IPS DF 19.7 (cell line): Measurements from ENCODE around the gene PODNL1.
"Not testable (repeated sequence)": the region's sequence is repeated elsewhere in the genome, so short reads cannot be mapped to it uniquely, and the experiment has no call there.

ENCODE experiments used
- DNase-seq: peaks from one replicate; pipeline ENCODE4 v3.0.0-alpha.2; 2013; ENCODE audit warnings: low read depth, low spot score

Gene PODNL1

DNA sequence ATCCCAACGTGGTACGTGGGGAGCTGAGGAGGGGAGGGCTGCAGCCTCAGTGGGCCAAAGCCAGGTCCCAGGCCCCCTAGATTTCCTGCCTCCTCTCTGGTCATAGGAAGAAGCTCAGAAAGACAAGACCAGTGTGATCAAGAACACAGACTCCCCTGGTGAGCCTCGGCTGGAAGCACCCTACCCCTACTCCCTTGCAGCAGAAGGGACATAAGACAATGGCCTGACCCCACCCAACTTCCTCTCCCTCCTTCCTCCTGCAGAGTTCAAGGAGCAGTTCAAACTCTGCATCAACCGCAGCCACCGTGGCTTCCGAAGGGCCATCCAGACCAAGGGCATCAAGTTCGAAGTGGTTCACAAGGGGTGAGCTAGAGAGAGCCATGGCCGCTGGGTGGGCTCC is 11.5 kb downstream of the PODNL1 start:
- no peak for DNase-seq

DNA sequence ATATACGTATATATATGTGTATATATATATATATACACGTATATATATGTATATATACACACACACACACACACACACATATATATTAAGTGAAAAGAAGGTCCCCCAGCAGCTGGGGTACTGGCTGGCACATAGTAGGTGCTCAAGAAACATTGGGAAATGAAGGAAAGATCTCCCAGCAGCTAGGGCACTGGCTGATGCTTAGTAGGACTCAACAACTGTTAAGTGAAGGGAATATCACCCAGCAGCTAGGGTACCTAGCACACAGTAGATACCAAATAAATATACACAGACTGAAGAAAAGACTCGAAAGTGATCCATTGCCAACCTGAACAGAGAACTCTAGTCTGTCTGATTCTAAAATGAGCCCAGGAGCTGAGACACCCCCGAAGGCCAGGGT is 12.2 kb downstream of the PODNL1 start:
- no peak for DNase-seq

DNA sequence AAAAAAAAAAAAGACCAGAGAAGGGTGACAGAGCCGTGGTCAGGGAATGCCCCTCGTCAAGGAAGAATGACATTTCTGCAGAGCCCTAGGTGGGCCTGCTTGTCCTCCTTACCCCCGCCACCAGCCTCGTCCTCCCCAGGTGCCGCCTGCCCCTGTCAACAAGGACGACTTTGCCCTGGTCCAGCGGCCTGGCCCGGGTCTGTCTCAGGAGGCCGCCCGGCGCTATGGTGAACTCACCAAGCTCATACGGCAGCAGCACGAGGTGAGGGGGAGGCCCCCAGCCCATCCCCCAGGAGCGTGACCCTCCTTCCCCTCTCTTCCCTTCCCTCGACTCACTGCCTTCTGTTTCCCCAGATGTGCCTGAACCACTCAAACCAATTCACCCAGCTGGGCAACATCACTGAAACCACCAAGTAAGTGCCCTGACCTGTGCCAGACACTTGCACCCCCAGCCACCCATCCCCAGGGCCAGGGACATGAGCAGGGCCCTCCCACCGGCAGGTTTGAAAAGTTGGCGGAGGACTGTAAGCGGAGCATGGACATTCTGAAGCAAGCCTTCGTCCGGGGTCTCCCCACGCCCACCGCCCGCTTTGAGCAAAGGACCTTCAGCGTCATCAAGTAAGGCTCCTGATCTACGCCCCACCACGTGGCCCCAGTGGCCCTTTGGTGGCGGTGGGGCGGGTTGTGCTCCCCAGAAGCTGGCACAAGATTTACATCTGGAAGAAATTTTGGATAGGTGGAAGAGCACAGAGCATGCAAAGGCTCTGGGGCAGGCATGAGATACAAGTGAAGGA is 14.8 kb downstream of the PODNL1 start:
- no peak for DNase-seq

DNA sequence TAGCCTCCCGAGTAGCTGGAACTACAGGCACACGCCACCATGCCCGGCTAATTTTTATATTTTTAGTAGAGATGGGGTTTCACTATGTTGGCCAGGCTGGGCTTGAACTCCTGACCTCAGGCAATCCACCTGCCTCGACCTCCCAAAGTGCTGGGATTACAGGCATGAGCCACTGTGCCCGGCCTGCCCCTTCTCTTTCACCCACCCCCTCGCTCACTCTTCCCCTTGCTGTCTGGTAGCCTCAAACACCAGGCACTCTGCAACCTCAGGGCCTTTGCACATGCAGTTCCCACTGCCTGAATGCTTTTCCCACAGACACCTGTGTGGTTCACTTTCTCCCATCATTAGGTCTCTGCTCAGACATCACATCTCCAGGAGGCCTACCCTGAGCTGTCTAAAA is 16.1 kb downstream of the PODNL1 start:
- not testable (repeated sequence) for DNase-seq

DNA sequence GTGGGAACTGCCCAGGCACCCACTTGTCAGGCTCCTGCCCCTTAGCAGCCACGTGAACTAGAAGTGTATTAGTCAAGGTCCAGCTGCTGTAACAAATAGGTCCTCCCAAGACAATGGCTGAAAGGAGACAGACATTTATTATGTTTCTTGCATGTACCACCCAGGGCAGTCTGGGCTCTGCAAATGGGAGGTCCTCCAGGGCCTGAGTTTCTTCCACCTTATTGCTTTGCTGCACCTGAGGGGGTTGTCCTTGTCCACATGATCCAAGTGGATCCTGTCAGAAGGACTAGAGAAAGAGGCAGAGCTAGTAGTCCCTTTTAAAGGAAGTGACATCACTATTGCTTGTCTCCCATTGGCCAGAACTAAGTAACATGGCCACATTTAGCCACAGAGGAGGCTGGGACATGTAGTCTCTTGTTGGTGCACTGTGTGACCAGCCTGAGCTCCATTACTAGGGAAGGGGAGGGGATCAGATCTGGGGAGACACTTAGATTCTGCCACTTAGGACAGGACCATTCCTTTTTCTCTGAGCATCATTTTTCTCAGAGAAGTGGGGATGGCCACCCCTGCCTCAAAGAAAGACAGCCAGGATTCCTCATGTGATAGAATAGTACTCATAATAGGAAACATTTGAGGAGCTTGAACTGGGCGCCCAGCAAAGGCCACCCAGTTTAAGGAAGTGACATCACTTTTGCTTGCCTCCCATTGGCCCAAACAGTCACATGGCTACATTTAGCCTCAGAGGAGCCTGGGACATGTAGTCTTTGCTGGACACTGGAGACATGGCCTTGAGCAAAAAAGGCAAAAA is 17.1 kb downstream of the PODNL1 start:
- peak; percentile 59 for DNase-seq

DNA sequence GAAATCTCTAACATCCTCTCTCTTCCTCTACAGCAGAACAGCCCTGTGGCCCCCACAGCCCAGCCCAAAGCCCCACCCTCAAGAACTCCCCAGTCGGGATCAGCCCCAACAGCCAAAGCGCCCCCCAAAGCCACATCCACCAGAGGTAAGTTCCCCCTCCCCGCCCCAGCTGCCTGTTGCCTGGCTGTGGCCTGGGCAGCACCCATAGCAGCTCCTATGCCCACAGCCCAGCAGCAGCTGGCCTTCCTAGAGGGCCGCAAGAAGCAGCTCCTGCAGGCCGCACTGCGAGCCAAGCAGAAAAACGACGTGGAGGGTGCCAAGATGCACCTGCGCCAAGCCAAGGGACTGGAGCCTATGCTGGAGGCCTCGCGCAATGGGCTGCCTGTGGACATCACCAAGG is 17.7 kb downstream of the PODNL1 start:
- DNase-seq: no peak

DNA sequence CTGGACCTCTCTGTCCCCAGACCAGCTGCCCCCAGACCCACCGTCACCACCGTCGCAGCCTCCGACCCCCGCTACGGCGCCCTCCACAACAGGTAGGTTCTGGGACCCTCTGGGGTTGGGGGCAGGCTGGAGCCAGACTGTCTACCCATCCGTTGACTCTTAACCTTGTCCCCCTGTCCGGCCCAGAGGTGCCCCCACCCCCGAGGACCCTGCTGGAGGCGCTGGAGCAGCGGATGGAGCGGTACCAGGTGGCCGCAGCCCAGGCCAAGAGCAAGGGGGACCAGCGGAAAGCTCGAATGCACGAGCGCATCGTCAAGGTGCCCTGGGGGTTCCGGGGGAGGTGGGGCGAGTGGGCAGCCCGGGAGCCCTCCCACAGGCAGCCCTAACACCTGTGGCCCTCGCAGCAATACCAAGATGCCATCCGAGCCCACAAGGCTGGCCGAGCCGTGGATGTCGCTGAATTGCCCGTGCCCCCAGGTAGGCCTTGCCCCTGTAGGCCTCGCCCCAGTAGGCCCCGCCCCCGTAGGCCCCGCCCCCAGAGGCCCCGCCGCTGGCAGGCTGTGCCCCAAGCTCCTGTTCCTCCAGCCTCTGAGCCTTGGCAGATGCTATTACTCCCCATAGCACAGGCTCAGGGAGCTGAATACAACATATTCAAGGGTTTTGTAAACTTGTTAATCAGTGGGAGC is 19.3 kb downstream of the PODNL1 start:
- DNase-seq: no peak

DNA sequence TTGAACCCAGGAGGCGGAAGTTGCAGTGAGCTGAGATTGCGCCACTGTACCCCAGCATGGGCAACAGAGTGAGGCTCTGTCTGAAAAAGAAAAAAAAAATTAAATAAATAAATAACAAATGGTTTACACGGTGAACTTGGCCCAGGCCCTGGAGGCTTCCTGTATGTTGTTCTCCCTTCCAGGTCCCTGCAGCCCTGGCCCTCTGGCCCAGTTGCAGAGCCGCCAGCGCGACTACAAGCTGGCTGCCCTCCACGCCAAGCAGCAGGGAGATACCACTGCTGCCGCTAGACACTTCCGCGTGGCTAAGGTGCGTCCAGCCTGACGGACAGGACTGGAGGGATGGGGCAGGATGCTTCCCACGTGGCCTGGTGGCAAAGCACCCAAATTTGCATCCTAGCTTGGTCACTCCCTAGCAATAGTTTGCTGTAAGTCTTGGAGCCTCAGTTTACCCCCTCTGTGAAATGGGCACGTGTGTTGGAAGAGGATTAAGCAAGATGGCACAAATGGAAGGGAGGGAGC is 20.3 kb downstream of the PODNL1 start:
- no peak for DNase-seq

DNA sequence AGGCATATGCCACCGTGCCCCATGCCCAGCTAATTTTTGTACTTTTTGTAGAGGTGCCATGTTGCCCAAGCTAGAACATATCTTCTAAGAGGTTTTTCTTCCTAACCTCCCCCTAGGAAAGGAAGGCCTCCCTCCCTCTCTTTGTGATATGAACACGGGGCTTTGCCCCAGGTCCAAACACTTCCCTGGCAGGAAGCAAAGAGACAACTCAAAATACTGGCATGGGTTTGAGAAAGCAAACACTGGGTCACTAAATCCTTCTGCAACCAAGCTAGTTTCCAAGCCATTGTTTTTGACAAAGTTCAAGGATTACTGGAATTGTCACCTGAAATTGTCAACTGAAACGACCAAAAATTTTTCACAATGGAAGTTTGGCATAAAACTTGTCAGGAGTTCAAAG is 23.4 kb downstream of the PODNL1 start:
- no peak for DNase-seq

DNA sequence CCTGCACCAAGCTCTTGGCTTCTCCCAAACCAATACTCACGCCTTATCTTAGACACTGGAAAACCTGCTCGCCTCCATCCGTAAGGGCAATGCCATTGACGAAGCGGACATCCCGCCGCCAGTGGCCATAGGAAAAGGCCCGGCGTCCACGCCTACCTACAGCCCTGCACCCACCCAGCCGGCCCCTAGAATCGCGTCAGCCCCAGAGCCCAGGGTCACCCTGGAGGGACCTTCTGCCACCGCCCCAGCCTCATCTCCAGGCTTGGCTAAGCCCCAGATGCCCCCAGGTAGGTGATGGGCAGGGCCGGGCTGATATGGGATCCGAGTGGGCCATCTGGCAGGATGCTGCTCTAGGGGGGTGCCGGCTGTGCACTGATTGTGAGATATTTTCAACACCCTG is 24.9 kb downstream of the PODNL1 start:
- no peak for DNase-seq

DNA sequence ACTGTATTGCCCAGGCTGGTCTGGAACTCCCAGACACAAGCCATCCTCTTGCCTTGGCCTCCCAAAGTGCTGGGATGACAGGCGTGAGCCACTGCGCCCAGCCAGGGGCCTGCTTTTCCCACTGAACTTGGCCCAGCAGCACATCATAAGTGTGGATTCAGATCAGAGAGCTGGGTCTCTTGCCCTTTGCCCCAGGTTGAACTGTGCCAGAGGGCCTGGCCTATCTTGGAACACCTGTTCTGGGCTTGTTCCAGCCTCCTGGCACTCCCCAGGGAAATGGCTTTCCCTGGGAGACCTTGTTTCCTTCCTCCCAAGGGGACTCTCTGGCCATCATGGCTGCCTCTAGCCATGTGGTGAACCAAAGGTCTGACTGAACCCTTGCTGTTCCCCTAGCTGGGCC is 28.8 kb downstream of the PODNL1 start:
- no peak for DNase-seq

DNA sequence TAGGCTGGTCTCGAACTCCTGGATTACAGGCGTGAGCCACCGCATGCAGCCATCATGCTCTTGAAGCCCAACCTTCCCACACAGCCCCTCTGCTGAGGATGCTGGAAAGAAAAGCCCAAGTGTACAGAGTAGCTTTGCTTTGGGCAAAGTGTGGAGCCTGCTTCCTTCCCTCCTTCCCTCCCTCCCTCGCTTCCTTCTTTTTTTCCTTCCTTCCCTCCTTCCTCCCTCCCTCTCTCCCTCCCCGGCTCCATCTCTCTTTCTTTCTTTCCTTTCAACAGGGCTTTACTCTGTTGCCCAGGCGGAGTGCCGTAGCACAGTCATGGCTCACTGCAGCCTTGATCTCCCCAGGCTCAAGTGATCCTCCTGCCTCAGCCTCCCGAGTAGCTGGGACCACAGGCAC is 29.5 kb downstream of the PODNL1 start:
- DNase-seq: no peak

DNA sequence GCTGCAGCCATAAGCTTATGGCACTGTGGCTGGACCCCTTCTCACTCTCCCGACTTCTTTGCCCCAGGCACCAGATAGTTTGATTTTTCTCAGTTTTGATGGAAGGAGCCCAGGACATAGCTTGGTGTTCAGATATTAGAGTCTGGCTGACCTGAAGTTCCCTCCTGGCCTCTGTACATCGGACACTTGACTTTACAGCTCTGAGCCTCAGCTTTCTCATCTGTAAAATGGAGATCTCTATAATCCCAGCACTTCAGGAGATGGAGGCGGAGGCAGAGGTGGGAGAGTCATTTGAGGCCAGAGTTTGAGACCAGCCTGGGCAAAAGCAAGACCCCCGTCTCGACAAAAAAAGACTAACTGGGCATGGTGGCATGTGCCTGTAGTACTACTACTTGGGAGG is 31.3 kb downstream of the PODNL1 start:
- no peak for DNase-seq

DNA sequence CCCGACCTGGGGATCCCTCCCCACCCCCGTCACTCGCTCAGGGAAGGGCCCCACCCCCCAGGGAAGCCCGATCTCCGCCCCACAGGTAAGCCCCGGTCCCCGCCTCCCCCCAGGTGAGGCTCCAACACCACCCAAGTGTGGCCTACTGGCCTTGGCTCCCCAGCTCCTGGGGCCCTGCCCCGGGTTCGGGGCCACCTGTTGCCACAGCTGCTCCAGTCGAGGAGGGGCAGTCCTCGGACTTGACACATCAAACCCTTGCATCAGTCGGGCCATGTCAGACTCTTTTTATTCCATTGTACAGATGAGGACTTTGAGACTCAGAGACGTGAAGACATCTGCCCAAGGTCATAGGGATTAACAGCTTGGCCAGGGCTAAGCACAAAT is 31.7 kb downstream of the PODNL1 start:
- no peak for DNase-seq

DNA sequence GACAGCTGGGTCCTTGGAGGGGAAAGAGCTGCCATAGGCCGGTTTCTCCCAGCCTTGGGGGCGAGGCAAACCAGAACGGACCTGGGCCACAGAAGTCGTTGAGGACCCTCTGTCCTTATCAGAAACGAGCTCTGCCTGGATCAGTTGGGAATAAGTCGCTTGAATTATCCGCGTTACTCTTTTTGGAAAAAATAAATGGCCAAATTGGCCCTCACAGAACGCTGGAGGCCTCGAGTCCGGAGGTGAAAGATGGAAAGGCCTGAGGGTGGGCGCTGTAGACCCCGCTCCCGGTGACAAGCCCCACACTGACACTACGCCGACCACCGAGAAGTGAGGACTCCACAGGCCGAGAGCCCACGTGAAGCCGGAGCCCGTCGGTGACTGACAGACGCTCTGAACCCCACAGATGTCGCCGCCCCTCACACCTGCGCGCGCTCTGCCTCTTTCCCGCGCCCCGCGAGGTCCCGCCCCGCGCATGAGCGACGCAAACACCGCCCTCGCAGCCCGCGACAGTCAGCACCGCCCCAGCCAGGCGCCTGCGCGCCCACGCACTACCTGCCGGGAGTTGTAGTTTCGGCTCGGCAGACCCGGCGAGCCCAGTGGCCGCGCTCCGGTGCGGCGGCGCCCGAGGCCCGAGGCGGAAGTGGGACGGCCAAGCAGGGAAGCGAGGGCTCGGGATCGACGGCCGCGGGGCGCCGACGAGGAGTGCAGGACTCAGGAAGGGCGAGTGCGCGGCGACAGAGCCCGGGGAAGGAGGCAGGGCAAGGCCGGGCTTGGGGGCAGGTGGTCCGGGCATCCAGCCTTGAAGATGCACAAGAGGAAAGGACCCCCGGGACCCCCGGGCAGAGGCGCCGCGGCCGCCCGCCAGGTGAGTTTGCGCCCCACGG is 32.3 kb downstream of the PODNL1 start, which contains the start of the genes BRME1 and CC2D1A:
TSS of gene BRME1 (minus strand) at position 484 of the 887 bp plus-strand sequence. CDS start 1,225 bp downstream, outside the sequence.
TSS of gene CC2D1A (plus strand) at position 568 of the 887 bp plus-strand sequence. CDS start at position 809, 241 bp downstream.
- DNase-seq: peak; percentile 61

DNA sequence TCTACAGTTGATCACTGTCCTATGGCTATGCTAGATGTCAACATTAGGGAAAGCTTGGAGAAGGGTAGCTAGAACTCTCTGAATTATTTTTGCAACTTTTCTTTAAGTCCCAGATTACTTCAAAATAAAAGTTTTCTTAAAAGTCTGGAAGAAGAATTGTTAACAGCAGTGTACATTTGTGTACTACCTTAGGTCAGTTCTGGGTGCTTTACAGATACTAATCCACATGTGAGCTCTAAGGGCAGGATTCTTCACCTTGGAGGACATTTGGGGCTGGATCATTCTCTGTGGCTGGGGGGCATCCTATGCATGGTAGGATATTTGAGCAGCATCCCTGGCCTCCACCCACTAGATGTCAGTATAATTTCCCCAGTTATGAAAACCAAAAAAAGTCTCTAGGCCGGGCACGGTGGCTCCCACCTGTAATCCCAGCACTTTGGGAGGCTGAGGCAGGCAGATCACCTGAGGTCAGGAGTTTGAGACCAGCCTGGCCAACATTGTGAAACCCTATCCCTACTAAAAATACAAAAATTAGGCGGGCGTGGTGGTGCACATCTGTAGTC is 35.1 kb downstream of the PODNL1 start:
- DNase-seq: no peak

DNA sequence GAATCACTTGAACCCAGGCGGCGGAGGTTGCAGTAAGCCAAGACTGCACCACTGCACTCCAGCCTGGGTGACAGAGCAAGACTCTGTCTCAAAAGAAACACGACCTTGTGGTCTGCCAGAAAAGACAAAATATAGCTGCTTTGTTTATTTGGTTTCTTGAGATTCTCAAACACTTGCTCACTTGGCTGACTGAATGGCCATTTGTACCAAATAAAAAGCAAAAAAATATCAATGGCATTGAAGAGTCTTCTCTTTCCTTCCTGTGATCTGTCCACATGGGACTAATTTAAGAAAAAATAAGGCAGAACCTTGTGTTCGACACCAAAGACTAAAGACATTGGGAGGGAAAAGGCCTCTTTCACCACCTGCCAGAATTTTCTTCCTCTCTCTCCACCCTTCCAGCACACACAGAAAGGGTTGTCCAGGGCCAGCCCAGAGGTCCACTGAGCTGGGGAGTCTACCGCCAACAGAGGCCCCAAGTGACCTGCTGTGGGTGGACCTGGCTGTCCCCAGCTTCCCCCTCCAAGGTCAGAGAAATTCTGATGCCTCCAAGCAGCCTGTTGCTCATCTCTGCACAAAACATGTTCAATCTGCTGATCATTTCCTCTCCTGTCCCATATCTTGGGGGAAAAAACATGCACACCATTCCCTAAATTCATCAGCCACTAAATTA is 38.2 kb downstream of the PODNL1 start:
- no peak for DNase-seq

DNA sequence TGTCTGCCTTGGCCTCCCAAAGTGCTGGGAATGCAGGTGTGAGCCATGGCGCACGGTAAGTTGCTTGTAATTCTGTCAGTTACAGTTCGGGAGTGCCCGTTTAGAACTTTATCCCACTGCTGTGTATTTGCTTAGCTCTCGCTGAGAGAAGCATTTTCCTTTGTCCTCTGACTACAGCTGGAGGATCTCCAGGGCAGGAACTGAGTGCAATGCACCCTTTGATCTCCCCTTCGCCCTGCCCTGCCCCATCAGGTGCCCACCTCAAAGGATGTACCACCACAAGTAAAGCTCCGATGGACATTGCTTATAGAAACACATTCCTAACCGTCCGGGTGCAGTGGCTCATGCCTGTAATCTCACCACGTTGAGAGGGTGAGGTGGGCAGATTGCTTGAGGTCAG is 38.8 kb downstream of the PODNL1 start:
- DNase-seq: no peak

DNA sequence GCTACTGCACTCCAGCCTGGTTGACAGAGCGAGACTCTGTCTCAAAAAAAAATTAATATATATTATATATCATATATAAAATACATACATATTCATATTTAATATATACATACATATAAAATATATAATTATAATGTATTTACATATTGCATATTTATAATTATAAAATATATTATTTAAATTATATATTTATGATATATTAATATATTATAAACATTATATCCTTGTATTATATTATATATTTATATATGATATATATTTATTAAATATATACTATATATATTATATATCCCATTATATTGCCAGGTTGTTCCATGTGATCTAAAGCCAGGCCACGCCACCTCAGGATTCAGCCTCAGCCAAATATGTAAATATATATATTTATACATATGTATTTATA is 42.0 kb downstream of the PODNL1 start:
- DNase-seq: no peak

DNA sequence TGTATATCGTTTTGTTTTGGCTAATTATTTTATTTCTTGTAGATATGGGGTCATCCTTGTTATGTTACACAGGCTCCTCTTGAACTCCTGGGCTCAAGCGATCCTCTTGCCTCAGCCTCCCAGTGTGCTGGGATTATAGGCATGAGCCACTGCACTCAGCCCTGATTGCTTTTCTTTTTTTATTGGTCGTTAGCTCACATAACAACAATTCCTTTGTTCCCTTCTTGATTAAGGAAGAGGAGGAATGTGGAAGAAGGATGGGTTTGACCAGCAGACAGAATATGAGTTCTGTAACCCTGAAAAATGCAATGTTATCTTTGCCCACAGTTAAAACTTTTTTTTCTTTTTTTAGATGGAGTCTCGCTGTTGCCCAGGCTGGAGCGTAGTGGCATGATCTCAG is 43.7 kb downstream of the PODNL1 start:
- DNase-seq: no peak
